ENCODE measurements around the gene OR51V1. TPM values are rescaled to one million over a fixed set of nuclear protein-coding genes. Genes with fewer than 3 reads are reported as not detected.

Gene OR51V1
- polyA plus RNA-seq, 2 of the 4 experiments (the other 2 are of a cell fraction), result not detected

GRCh38 chr11:5245155-5245554 lies 44.7 kb upstream of the OR51V1 start:
- no peak for FAIRE-seq

DNA sequence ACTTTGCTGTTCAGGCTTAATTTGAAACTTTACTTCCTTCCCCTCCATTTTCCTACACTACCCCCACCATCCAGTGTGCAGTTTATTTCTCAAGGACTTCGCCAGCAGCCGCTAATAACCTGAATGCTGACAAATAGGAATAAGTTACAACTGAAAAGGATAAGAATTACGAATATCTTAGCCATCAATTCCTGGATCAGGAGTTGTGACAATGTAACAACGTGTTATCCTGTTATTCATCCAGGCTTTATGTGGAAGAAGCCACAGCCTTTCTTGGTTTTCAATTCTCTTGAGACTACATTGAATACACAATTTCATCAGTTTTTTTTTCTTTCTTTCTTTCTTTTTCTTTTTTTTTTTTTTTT lies 43.3 kb upstream of the OR51V1 start:
- H3K4me1 ChIP-seq, result no peaks in the 10 kb centered on the region
- no peak overlapping the region for H3K4me3 ChIP-seq
- H3K9me3 ChIP-seq, result no peaks in the 10 kb centered on the region
- ChIA-PET POLR2A (no interaction called here), CTCF (no interaction called here)
- no peak overlapping the region for H3K27ac ChIP-seq
- ATAC-seq, result no peak
- no peak for FAIRE-seq
- 29% methylated on average over 4 of the region's 4 CpGs for WGBS (ENCODE audit: missing lambda C conversion rate)
- H3K4me2 ChIP-seq, result no peak overlapping the region
- TF ChIP-seq CBX8 (IDR thresholded peaks at IDR 0.05) (no peak), PBX3 (IDR thresholded peaks at IDR 0.05) (no peak), ZNF302 (CRISPR knock-in tag; IDR thresholded peaks at IDR 0.05) (no peak)
- DNase-seq (ENCODE audit: low read depth in 1 of 2, low spot score in 1 of 2), result no peak

More at GRCh38 chr11:5245155-5245554, 44.7 kb upstream of the OR51V1 start:
- Histone ChIP-seq H3K4me1 (no peaks in the 10 kb centered on the region), H3K4me2 (no peak overlapping the region), H3K27ac (no peak overlapping the region), H3K9me3 (no peaks in the 10 kb centered on the region), H3K4me3 (no peak overlapping the region)
- ATAC-seq (no peak), DNase-seq (ENCODE audit: low read depth in 1 of 2, low spot score in 1 of 2) (no peak)
- POLR2A ChIA-PET, result no interaction called here
- 49% methylated on average over 2 of the region's 2 CpGs for WGBS (ENCODE audit: missing lambda C conversion rate)
- TF ChIP-seq MAZ (IDR thresholded peaks at IDR 0.05; ENCODE audit: borderline replicate concordance, low read depth, low read length) (no peak), FOSL2 (IDR thresholded peaks at IDR 0.05) (no peak), FOSL2 (CRISPR knock-in tag; IDR thresholded peaks at IDR 0.05) (no peak), SMC3 (IDR thresholded peaks at IDR 0.05) (no peak), ZSCAN20 (CRISPR knock-in tag; IDR thresholded peaks at IDR 0.05) (no peak), RNF2 (IDR thresholded peaks at IDR 0.05; ENCODE audit: borderline replicate concordance, low read depth) (no peak), ZNF302 (CRISPR knock-in tag; IDR thresholded peaks at IDR 0.05) (no peak), BHLHE40 (IDR thresholded peaks at IDR 0.05; ENCODE audit: low read depth, low read length) (no peak), POLR2A (IDR thresholded peaks at IDR 0.05; ENCODE audit: low read length) (no peak), KDM1A (IDR thresholded peaks at IDR 0.05; ENCODE audit: low read depth) (no peak), HOXB5 (CRISPR knock-in tag; IDR thresholded peaks at IDR 0.05) (no peak), ESRRA (IDR thresholded peaks at IDR 0.05; ENCODE audit: borderline replicate concordance, low read length) (no peak), JUNB (IDR thresholded peaks at IDR 0.05) (no peak), E2F6 (IDR thresholded peaks at IDR 0.05; ENCODE audit: borderline replicate concordance, low read depth) (no peak), ZC3H11A (IDR thresholded peaks at IDR 0.05) (no peak), HDAC2 (IDR thresholded peaks at IDR 0.05) (no peak), HEYL (CRISPR knock-in tag; IDR thresholded peaks at IDR 0.05) (no peak), CEBPB (IDR thresholded peaks at IDR 0.05) (no peak), EP300 (IDR thresholded peaks at IDR 0.05) (no peak), EHMT2 (IDR thresholded peaks at IDR 0.05; ENCODE audit: low read depth) (no peak)
- TF ChIP-seq, protein P1, sequence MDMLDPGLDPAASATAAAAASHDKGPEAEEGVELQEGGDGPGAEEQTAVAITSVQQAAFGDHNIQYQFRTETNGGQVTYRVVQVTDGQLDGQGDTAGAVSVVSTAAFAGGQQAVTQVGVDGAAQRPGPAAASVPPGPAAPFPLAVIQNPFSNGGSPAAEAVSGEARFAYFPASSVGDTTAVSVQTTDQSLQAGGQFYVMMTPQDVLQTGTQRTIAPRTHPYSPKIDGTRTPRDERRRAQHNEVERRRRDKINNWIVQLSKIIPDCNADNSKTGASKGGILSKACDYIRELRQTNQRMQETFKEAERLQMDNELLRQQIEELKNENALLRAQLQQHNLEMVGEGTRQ (IDR thresholded peaks at IDR 0.05), result no peak
- CTCF ChIA-PET, result no interaction called here

- H3K4me1 ChIP-seq, result no peaks in the 10 kb centered on the region
- no peak overlapping the region for H3K4me3 ChIP-seq
- ATAC-seq (no peak; a peak in 1 of 6 replicates), DNase-seq (ENCODE audit: low read depth in 1 of 2, low spot score in 1 of 2) (no peak), FAIRE-seq (no peak)
- ChIA-PET POLR2A (no interaction called here), CTCF (no interaction called here)
- WGBS (ENCODE audit: missing lambda C conversion rate), result 34% methylated on average over 7 of the region's 7 CpGs
- H3K4me2 ChIP-seq, result no peak overlapping the region
- no peaks in the 10 kb centered on the region for H3K9me3 ChIP-seq
- no peak overlapping the region for H3K27ac ChIP-seq
- TF ChIP-seq HOXB5 (CRISPR knock-in tag; IDR thresholded peaks at IDR 0.05) (no peak), HOXB13 (CRISPR knock-in tag; IDR thresholded peaks at IDR 0.05; ENCODE audit: low read depth) (no peak), HOXA7 (CRISPR knock-in tag; IDR thresholded peaks at IDR 0.05) (no peak), RFX5 (IDR thresholded peaks at IDR 0.05) (no peak), MAZ (IDR thresholded peaks at IDR 0.05; ENCODE audit: borderline replicate concordance, low read depth, low read length) (no peak), POLR2AphosphoS2 (conservative IDR thresholded peaks at IDR 0.05; ENCODE audit: low read length) (no peak), MAFK (IDR thresholded peaks at IDR 0.05; ENCODE audit: partially characterized antibody) (no peak), BHLHE40 (IDR thresholded peaks at IDR 0.05; ENCODE audit: low read depth, low read length) (no peak), ZC3H11A (IDR thresholded peaks at IDR 0.05) (no peak), MAX (IDR thresholded peaks at IDR 0.05) (no peak), TFCP2L1 (CRISPR knock-in tag; IDR thresholded peaks at IDR 0.05) (no peak), RNF2 (IDR thresholded peaks at IDR 0.05; ENCODE audit: borderline replicate concordance, low read depth) (no peak), JUN (IDR thresholded peaks at IDR 0.05) (no peak), KDM5A (IDR thresholded peaks at IDR 0.05) (no peak)
- TF ChIP-seq, protein P2, sequence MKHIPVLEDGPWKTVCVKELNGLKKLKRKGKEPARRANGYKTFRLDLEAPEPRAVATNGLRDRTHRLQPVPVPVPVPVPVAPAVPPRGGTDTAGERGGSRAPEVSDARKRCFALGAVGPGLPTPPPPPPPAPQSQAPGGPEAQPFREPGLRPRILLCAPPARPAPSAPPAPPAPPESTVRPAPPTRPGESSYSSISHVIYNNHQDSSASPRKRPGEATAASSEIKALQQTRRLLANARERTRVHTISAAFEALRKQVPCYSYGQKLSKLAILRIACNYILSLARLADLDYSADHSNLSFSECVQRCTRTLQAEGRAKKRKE (CRISPR knock-in tag; IDR thresholded peaks at IDR 0.05; ENCODE audit: low read depth), result no peak
- TF ChIP-seq, protein P1 (IDR thresholded peaks at IDR 0.05), result no peak
Measured at GRCh38 chr11:5242933-5243815, 42.7 kb upstream of the OR51V1 start.
